ENCODE results near the gene PKD2. TPM values are rescaled to one million over a fixed set of nuclear protein-coding genes. Genes with fewer than 3 reads are reported as not detected.

The PKD2 gene
- total RNA-seq, 2 experiments from 2014 or later = 1.7 to 1.9 TPM

- intact Hi-C loops (cut with micrococcal nuclease) = no loop called here
- no peak for DNase-seq
- Mint-ChIP-seq H3K9me3 (no peaks in the 10 kb centered on the region), H3K4me3 (no peak overlapping the region), H3K27ac (no peak overlapping the region), H3K27me3 (ENCODE audit: low read depth) (peaks cover 31% of the 10 kb centered on the region), H3K36me3 (ENCODE audit: low read depth) (no peaks in the 10 kb centered on the region), H3K4me1 (ENCODE audit: low read depth) (peaks cover 5% of the 10 kb centered on the region)
- CTCF ChIA-PET = interaction anchor here (0.6 to 1.3 kb wide), 5 partner anchors 125 to 587 kb away, joined by 3 to 4 read pairs (median 3); partner anchors contain the start of gene HSD17B11
These were observed 29.7 kb upstream of the PKD2 start for GRCh38 chr4:87977521-87978278.

DNA sequence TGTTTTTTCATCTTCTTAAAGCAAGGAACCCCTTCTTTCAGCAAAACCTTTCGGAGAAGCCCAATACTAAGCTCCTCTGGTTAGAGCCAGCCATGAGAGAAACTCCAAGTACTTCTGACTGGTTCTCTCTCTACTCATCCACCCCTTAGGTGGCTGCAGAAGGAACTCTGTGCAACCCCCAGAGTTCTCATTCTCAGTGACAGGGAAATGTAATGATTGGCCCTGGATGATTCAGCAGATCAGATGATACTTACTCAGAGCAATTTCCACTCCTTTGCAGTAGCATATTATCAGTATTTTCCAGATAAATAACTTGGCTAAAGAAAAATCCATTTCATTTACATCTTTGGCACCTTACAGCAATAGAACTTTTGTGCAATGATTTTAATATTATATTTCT, 28.8 kb upstream of the PKD2 start:
- no peak for DNase-seq
- H3K4me1 Mint-ChIP-seq (ENCODE audit: low read depth) = peaks cover 5% of the 10 kb centered on the region
- H3K9me3 Mint-ChIP-seq = no peaks in the 10 kb centered on the region
- no peaks in the 10 kb centered on the region for H3K36me3 Mint-ChIP-seq (ENCODE audit: low read depth)
- intact Hi-C loops (cut with micrococcal nuclease) = no loop called here
- peaks cover 25% of the 10 kb centered on the region for H3K27me3 Mint-ChIP-seq (ENCODE audit: low read depth)
- CTCF ChIA-PET = interaction anchor here (0.6 to 1.8 kb wide), 2 partner anchors 47 to 126 kb away, joined by 3 to 11 read pairs; no protein-coding TSS in a partner anchor
- no peak overlapping the region for H3K27ac Mint-ChIP-seq
- no peak overlapping the region for H3K4me3 Mint-ChIP-seq

DNA sequence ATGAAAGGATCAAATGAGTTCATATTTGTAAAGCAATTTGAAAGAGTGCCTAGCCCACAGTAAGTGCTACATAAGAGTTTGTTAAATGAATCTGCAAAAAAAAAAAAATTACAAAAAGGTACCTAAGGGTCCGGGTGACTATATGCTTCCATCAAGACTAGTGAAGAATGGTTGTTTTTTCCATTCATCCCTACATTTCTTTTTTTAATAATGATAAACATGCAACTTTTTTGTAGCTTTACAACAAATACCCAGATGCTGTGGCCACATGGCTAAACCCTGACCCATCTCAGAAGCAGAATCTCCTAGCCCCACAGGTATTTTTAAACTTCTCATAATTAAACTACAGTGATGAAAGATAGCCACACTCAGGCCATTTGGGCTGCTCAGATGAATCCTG, 27.6 kb upstream of the PKD2 start:
- no peaks in the 10 kb centered on the region for H3K36me3 Mint-ChIP-seq (ENCODE audit: low read depth)
- DNase-seq = no peak
- CTCF ChIA-PET = interaction anchor here (1.8 kb wide), 1 partner anchor 127 kb away, joined by 11 read pairs; no protein-coding TSS in a partner anchor
- no peaks in the 10 kb centered on the region for H3K9me3 Mint-ChIP-seq
- H3K27ac Mint-ChIP-seq = no peak overlapping the region
- H3K27me3 Mint-ChIP-seq (ENCODE audit: low read depth) = peaks cover 21% of the 10 kb centered on the region
- intact Hi-C loops (cut with micrococcal nuclease) = no loop called here
- no peak overlapping the region for H3K4me3 Mint-ChIP-seq
- H3K4me1 Mint-ChIP-seq (ENCODE audit: low read depth) = peaks cover 5% of the 10 kb centered on the region

DNA sequence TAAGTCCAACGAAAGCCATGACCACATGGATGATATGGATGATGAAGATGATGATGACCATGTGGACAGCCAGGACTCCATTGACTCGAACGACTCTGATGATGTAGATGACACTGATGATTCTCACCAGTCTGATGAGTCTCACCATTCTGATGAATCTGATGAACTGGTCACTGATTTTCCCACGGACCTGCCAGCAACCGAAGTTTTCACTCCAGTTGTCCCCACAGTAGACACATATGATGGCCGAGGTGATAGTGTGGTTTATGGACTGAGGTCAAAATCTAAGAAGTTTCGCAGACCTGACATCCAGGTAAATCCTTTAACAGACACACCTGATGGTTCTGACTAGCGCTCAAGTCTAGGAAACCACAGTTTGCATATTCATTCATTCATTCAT, 25.9 kb upstream of the PKD2 start:
- intact Hi-C loops (cut with micrococcal nuclease) = no loop called here
- DNase-seq = no peak
- no peaks in the 10 kb centered on the region for H3K4me1 Mint-ChIP-seq (ENCODE audit: low read depth)
- no peak overlapping the region for H3K27ac Mint-ChIP-seq
- no peaks in the 10 kb centered on the region for H3K36me3 Mint-ChIP-seq (ENCODE audit: low read depth)
- H3K27me3 Mint-ChIP-seq (ENCODE audit: low read depth) = peaks cover 21% of the 10 kb centered on the region
- no peaks in the 10 kb centered on the region for H3K9me3 Mint-ChIP-seq
- no peak overlapping the region for H3K4me3 Mint-ChIP-seq
- CTCF ChIA-PET = no interaction called here

DNA sequence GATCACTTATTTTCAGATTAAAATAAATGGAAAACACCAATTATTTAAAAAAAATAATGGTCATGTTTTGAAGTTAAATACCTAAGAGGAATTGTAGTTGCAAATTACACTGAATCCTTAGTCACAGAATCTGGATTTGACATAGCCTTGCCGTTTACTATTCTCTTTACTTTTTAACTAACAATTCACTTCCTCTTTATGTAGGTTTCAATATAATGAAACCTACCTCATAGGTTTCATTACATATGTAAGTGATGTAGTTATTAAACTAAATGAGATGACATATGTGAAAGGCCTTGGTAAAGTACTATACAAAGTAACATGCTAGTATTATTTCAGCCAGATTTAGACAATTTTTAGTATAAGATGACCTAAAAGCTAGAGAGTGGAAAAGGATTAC, 25.4 kb upstream of the PKD2 start:
- no peak overlapping the region for H3K4me3 Mint-ChIP-seq
- DNase-seq = no peak
- no peaks in the 10 kb centered on the region for H3K36me3 Mint-ChIP-seq (ENCODE audit: low read depth)
- no peak overlapping the region for H3K27ac Mint-ChIP-seq
- H3K27me3 Mint-ChIP-seq (ENCODE audit: low read depth) = peaks cover 18% of the 10 kb centered on the region
- no peaks in the 10 kb centered on the region for H3K4me1 Mint-ChIP-seq (ENCODE audit: low read depth)
- H3K9me3 Mint-ChIP-seq = no peaks in the 10 kb centered on the region
- intact Hi-C loops (cut with micrococcal nuclease) = no loop called here
- CTCF ChIA-PET = interaction anchor here (2.3 kb wide), 1 partner anchor 8 kb away, joined by 9 read pairs; no protein-coding TSS in a partner anchor

GRCh38 chr4:87982446-87983010, 24.9 kb upstream of the PKD2 start:
- no peak for DNase-seq
- intact Hi-C loops (cut with micrococcal nuclease) = no loop called here
- H3K4me3 Mint-ChIP-seq = no peak overlapping the region
- no peaks in the 10 kb centered on the region for H3K9me3 Mint-ChIP-seq
- no peaks in the 10 kb centered on the region for H3K4me1 Mint-ChIP-seq (ENCODE audit: low read depth)
- H3K27me3 Mint-ChIP-seq (ENCODE audit: low read depth) = peaks cover 18% of the 10 kb centered on the region
- CTCF ChIA-PET = interaction anchor here (2.3 kb wide), 1 partner anchor 9 kb away, joined by 9 read pairs; no protein-coding TSS in a partner anchor
- H3K36me3 Mint-ChIP-seq (ENCODE audit: low read depth) = no peaks in the 10 kb centered on the region
- H3K27ac Mint-ChIP-seq = no peak overlapping the region

DNA sequence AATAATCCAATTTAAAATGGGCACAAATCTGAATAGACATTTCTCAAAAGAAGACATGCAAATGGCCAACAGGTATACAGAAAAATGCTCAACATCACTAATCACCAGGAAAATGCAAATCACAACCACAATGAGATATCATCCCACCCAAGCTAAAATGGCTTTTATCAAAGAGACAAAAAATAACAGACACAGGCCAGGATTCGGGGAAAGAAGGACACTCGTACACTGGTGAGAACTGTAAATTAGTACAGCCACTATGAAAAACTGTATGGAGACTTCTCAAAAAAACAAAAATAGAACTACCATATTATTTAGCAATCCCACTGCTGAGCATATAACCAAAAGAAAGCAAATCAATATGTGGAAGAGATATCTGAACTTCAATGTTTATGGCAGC, 23.4 kb upstream of the PKD2 start:
- no peak overlapping the region for H3K4me3 Mint-ChIP-seq
- H3K27ac Mint-ChIP-seq = no peak overlapping the region
- CTCF ChIA-PET = interaction anchor here (2.3 kb wide), 1 partner anchor 10 kb away, joined by 9 read pairs; no protein-coding TSS in a partner anchor
- no peaks in the 10 kb centered on the region for H3K36me3 Mint-ChIP-seq (ENCODE audit: low read depth)
- H3K4me1 Mint-ChIP-seq (ENCODE audit: low read depth) = no peaks in the 10 kb centered on the region
- no peaks in the 10 kb centered on the region for H3K9me3 Mint-ChIP-seq
- peaks cover 16% of the 10 kb centered on the region for H3K27me3 Mint-ChIP-seq (ENCODE audit: low read depth)
- no peak for DNase-seq
- intact Hi-C loops (cut with micrococcal nuclease) = no loop called here

GRCh38 chr4:87985097-87985886, 22.1 kb upstream of the PKD2 start:
- peaks cover 9% of the 10 kb centered on the region for H3K27me3 Mint-ChIP-seq (ENCODE audit: low read depth)
- CTCF ChIA-PET = interaction anchor here (0.7 to 2.2 kb wide), 4 partner anchors 12 to 137 kb away, joined by 3 to 10 read pairs (median 4); no protein-coding TSS in a partner anchor
- H3K4me1 Mint-ChIP-seq (ENCODE audit: low read depth) = no peaks in the 10 kb centered on the region
- no peak overlapping the region for H3K27ac Mint-ChIP-seq
- intact Hi-C loops (cut with micrococcal nuclease) = loop anchor here (1.0 kb wide), 1 partner anchor 132 kb away; no protein-coding TSS in a partner anchor
- no peak overlapping the region for H3K4me3 Mint-ChIP-seq
- no peaks in the 10 kb centered on the region for H3K36me3 Mint-ChIP-seq (ENCODE audit: low read depth)
- peak; percentile 63 for DNase-seq
- no peaks in the 10 kb centered on the region for H3K9me3 Mint-ChIP-seq

GRCh38 chr4:87985887-87986200, 21.6 kb upstream of the PKD2 start:
- CTCF ChIA-PET = interaction anchor here (0.6 to 2.2 kb wide), 6 partner anchors 13 to 445 kb away, joined by 3 to 10 read pairs (median 3); no protein-coding TSS in a partner anchor
- no peak overlapping the region for H3K27ac Mint-ChIP-seq
- H3K9me3 Mint-ChIP-seq = no peaks in the 10 kb centered on the region
- DNase-seq = no peak
- H3K4me3 Mint-ChIP-seq = no peak overlapping the region
- no peaks in the 10 kb centered on the region for H3K36me3 Mint-ChIP-seq (ENCODE audit: low read depth)
- no peaks in the 10 kb centered on the region for H3K4me1 Mint-ChIP-seq (ENCODE audit: low read depth)
- intact Hi-C loops (cut with micrococcal nuclease) = loop anchor here (1.0 kb wide), 1 partner anchor 133 kb away; no protein-coding TSS in a partner anchor
- peaks cover 9% of the 10 kb centered on the region for H3K27me3 Mint-ChIP-seq (ENCODE audit: low read depth)

DNA sequence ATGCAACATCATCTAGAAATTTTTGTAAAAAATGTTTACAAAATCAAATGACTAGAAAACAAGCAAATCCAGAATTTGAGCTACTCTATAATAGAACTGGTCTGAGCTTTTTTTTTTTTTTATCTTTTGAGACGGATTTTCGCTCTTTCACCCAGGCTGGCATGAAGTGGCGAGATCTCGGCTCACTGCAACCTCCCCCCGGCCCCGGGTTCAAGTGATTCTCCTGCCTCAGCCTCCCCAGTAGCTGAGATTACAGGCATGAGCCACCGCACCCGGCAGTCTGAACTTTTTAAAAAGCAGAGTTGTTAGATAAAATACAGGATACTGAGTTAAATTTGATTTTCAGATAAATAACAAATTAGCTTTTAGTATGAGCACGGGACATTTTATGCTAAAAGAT, 20.9 kb upstream of the PKD2 start:
- CTCF ChIA-PET = interaction anchor here (0.6 to 2.2 kb wide), 4 partner anchors 13 to 445 kb away, joined by 3 to 10 read pairs (median 3); no protein-coding TSS in a partner anchor
- Mint-ChIP-seq H3K4me3 (no peak overlapping the region), H3K9me3 (no peaks in the 10 kb centered on the region), H3K27me3 (ENCODE audit: low read depth) (peaks cover 9% of the 10 kb centered on the region), H3K27ac (no peak overlapping the region), H3K36me3 (ENCODE audit: low read depth) (no peaks in the 10 kb centered on the region), H3K4me1 (ENCODE audit: low read depth) (no peaks in the 10 kb centered on the region)
- intact Hi-C loops (cut with micrococcal nuclease) = no loop called here
- no peak for DNase-seq

DNA sequence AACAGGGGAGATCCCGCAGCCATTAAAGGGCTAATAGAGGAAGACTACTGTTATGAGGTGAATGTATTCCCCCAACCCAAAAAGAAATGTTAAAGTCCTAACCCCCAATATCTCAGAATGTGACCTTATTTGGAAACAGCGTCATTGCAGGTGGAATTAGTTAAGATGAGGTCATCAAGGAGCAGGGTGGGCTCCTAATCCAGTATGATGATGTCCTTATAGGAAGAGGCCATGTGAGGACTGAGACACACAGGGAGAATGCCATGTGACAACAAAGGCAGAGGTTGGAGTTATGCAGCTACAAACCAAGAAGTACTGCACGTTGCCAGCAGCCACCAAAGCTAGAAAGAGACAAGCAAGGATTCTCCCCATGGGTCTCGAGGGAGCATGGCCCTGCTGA, 17.7 kb upstream of the PKD2 start:
- no peaks in the 10 kb centered on the region for H3K4me1 Mint-ChIP-seq (ENCODE audit: low read depth)
- intact Hi-C loops (cut with micrococcal nuclease) = no loop called here
- H3K4me3 Mint-ChIP-seq = no peak overlapping the region
- CTCF ChIA-PET = interaction anchor here (0.6 kb wide), 2 partner anchors 16 to 989 kb away, joined by 3 read pairs; no protein-coding TSS in a partner anchor
- peaks cover 7% of the 10 kb centered on the region for H3K27me3 Mint-ChIP-seq (ENCODE audit: low read depth)
- H3K36me3 Mint-ChIP-seq (ENCODE audit: low read depth) = no peaks in the 10 kb centered on the region
- no peak for DNase-seq
- no peaks in the 10 kb centered on the region for H3K9me3 Mint-ChIP-seq
- H3K27ac Mint-ChIP-seq = no peak overlapping the region

DNA sequence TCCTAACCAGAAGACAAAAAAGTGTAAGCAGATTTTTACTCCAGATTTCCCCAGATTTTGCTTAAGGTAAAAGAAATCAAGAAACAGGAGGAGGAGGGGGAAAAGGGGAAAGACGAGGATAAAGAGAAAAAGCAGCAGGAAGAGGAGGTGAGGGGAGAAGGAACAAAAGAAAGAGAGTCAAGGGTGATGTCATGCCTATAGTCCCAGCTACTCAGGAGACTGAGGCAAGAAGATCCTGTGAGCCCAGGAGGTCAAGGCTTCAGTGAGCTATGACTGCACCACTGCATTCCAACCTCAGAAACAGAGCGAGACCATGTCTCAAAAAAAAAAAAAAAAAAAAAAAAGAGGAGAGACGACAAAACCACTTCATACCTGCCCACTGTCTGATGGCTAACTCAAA, 12.0 kb upstream of the PKD2 start:
- CTCF ChIA-PET = no interaction called here
- intact Hi-C loops (cut with micrococcal nuclease) = no loop called here
- H3K36me3 Mint-ChIP-seq (ENCODE audit: low read depth) = no peaks in the 10 kb centered on the region
- H3K9me3 Mint-ChIP-seq = no peaks in the 10 kb centered on the region
- H3K4me3 Mint-ChIP-seq = no peak overlapping the region
- peaks cover 8% of the 10 kb centered on the region for H3K27me3 Mint-ChIP-seq (ENCODE audit: low read depth)
- DNase-seq = no peak
- no peaks in the 10 kb centered on the region for H3K4me1 Mint-ChIP-seq (ENCODE audit: low read depth)
- H3K27ac Mint-ChIP-seq = no peak overlapping the region

Data from activated naive CD4-positive, alpha-beta T cell treated with anti-CD3 and anti-CD28 coated beads for 36 hours (primary cell).